Liver (tissue), 9 donors: ENCODE measurements around the gene CFAP206. TPM values are rescaled to one million over a fixed set of nuclear protein-coding genes. Genes with fewer than 3 reads are reported as not detected.

Experiments used
- DNase-seq: peaks from one replicate; pipeline ENCODE4 v3.0.0-alpha.2; 2017; ENCODE audit warnings: low spot score
- H3K27ac ChIP-seq, 2 donors: one replicate each; pipeline ENCODE4 v1.7.0; 2013; ENCODE audit warnings: inconsistent platforms in 2 of 2, low read length in 2 of 2, control low read depth in 1 of 2, low read depth in 1 of 2, mild to moderate bottlenecking in 1 of 2
- H3K27me3 ChIP-seq, 4 donors: one replicate each; pipeline versions ENCODE4 v1.6.1 to v1.7.0; 2013; ENCODE audit warnings: low read length in 3 of 4, inconsistent platforms in 1 of 4, mild to moderate bottlenecking in 1 of 4, moderate library complexity in 1 of 4; ENCODE audit not compliant: control insufficient read depth in 4 of 4, insufficient read depth in 4 of 4
- H3K36me3 ChIP-seq, 4 donors: one replicate each; pipeline versions ENCODE4 v1.6.1 to v1.7.0; 2013; ENCODE audit warnings: low read length in 3 of 4, mild to moderate bottlenecking in 3 of 4, low read depth in 1 of 4, moderate library complexity in 1 of 4; ENCODE audit not compliant: control insufficient read depth in 4 of 4, insufficient read depth in 3 of 4
- H3K4me1 ChIP-seq, 4 donors: one replicate each; pipeline versions ENCODE4 v1.6.1 to v1.7.0; 2013; ENCODE audit warnings: low read length in 3 of 4, mild to moderate bottlenecking in 3 of 4, moderate library complexity in 1 of 4; ENCODE audit not compliant: control insufficient read depth in 4 of 4, insufficient read depth in 4 of 4
- H3K4me3 ChIP-seq, 3 donors: one replicate each; pipeline versions ENCODE4 v1.6.1 to v1.7.0; 2013; ENCODE audit warnings: low read length in 3 of 3, control low read depth in 1 of 3, low read depth in 1 of 3, mild to moderate bottlenecking in 1 of 3
- H3K9ac ChIP-seq, 2 donors: one replicate each; pipeline ENCODE4 v1.7.0; 2013; ENCODE audit warnings: low read length in 2 of 2, mild to moderate bottlenecking in 2 of 2, moderate library complexity in 2 of 2, control low read depth in 1 of 2, low read depth in 1 of 2
- H3K9me3 ChIP-seq, 4 donors: one replicate each; pipeline versions ENCODE4 v1.6.1 to v1.7.0; 2013; ENCODE audit warnings: low read length in 3 of 4; ENCODE audit not compliant: control insufficient read depth in 4 of 4
- ATF3 ChIP-seq: IDR thresholded peaks from 2 replicates; pipeline ENCODE4 v1.6.1; 2016; ENCODE audit warnings: antibody characterized with exemption
- CTCF ChIP-seq: fragments of 150-350 bp; IDR thresholded peaks from 2 replicates; pipeline ENCODE4 v1.5.1; 2017; ENCODE audit warnings: improper control_type of control experiment, low read depth, low read length; ENCODE audit not compliant: missing input control
- EGR1 ChIP-seq, 2 donors: IDR thresholded peaks; 2 replicates each; pipeline ENCODE4 v1.6.1; 2016 to 2018; ENCODE audit warnings: antibody characterized with exemption in 2 of 2, low read depth in 2 of 2
- FOXA1 ChIP-seq: IDR thresholded peaks from 2 replicates; pipeline ENCODE4 v1.6.1; 2016; ENCODE audit warnings: antibody characterized with exemption
- FOXA2 ChIP-seq: IDR thresholded peaks from 2 replicates; pipeline ENCODE4 v1.6.1; 2016; ENCODE audit warnings: antibody characterized with exemption
- GABPA ChIP-seq, 2 donors: IDR thresholded peaks in 1 of 2; conservative IDR thresholded peaks in 1 of 2; 2 replicates each; pipeline ENCODE4 v1.6.1; 2016; ENCODE audit warnings: antibody characterized with exemption in 2 of 2, mild to moderate bottlenecking in 1 of 2, moderate library complexity in 1 of 2
- HNF4A ChIP-seq, 2 donors: conservative IDR thresholded peaks; 2 replicates each; pipeline ENCODE4 v1.6.1; 2016; ENCODE audit warnings: antibody characterized with exemption in 2 of 2, mild to moderate bottlenecking in 2 of 2
- HNF4G ChIP-seq: IDR thresholded peaks from 2 replicates; pipeline ENCODE4 v1.6.1; 2016; ENCODE audit warnings: antibody characterized with exemption
- JUND ChIP-seq, 2 donors: IDR thresholded peaks; 2 replicates each; pipeline ENCODE4 v1.6.1; 2016; ENCODE audit warnings: antibody characterized with exemption in 2 of 2
- RAD21 ChIP-seq, 2 donors: IDR thresholded peaks; 2 replicates each; pipeline ENCODE4 v1.6.1; 2016; ENCODE audit warnings: antibody characterized with exemption in 2 of 2, mild to moderate bottlenecking in 2 of 2
- REST ChIP-seq: IDR thresholded peaks from 2 replicates; pipeline ENCODE4 v1.6.1; 2016; ENCODE audit warnings: antibody characterized with exemption, mild to moderate bottlenecking
- RXRA ChIP-seq, 2 donors: IDR thresholded peaks; 2 replicates each; pipeline ENCODE4 v1.6.1; 2017 to 2018; ENCODE audit warnings: antibody characterized with exemption in 2 of 2, mild to moderate bottlenecking in 1 of 2
- TAF1 ChIP-seq: conservative IDR thresholded peaks from 2 replicates; pipeline ENCODE4 v1.6.1; 2016; ENCODE audit warnings: antibody characterized with exemption, mild to moderate bottlenecking
- ZBTB33 ChIP-seq: IDR thresholded peaks from 2 replicates; pipeline ENCODE4 v1.6.1; 2016; ENCODE audit warnings: antibody characterized with exemption
- WGBS: extraction: QIAGEN DNeasy Blood & Tissue Kit; methylation state at CpG from one replicate; pipeline ENCODE4 v1.1.7; 2013; 5-methylcytosine and 5-hydroxymethylcytosine counted together
- polyA plus RNA-seq, 2 donors: library from polyadenylated mRNA; stranded (reverse) in 1 of 2; unstranded in 1 of 2; fragments of 200-250 nt in 1 of 2; fragments of >200 nt in 1 of 2; fragmentation: Nextera tagmentation in 1 of 2; extraction: Ambion mirVana in 1 of 2; gene quantifications; one replicate each; pipeline versions ENCODE4 v1.2.1 to v1.2.3, GENCODE V29; 2013 to 2015
- total RNA-seq, 2 donors: library from RNA; depleted of rRNA; stranded (reverse); fragments of >200 nt; gene quantifications; one replicate each; pipeline ENCODE4 v1.2.3, GENCODE V29; 2014
- donor health status: healthy.
- donor health status: healthy.
- donor health status: healthy.
- donor health status: healthy.
- donor health status: healthy.

The CFAP206 gene
- total and polyA plus RNA-seq, 4 donors, result 0.08 to 0.42 (median 0.11) TPM; not detected in 1

GRCh38 chr6:87384038-87384437 is 23.7 kb upstream of the CFAP206 start:
- Histone ChIP-seq H3K9me3 (no peaks in the 10 kb centered on the region), H3K4me1 (no peaks in the 10 kb centered on the region), H3K27me3 (no peaks in the 10 kb centered on the region), H3K27ac (no peak overlapping the region), H3K4me3 (no peak overlapping the region), H3K36me3 (no peaks in the 10 kb centered on the region), H3K9ac (no peak overlapping the region)
- no peak for DNase-seq
- TF ChIP-seq ATF3, result no peak
- no peak for TF ChIP-seq FOXA1
- no peak for TF ChIP-seq ZBTB33
- TF ChIP-seq RAD21 (IDR thresholded peaks at IDR 0.05), result no peak
- TF ChIP-seq JUND (IDR thresholded peaks at IDR 0.05), result no peak
- TF ChIP-seq CTCF, result no peak
- TF ChIP-seq HNF4G, result no peak
- no peak for TF ChIP-seq GABPA (IDR thresholded peaks at IDR 0.05 in 1 of 2, conservative IDR thresholded peaks at IDR 0.05 in 1 of 2)
- TF ChIP-seq FOXA2, result no peak
- no peak for TF ChIP-seq EGR1 (IDR thresholded peaks at IDR 0.05; ENCODE audit: low read depth in 2 of 2)
- no peak for TF ChIP-seq REST
- TF ChIP-seq TAF1, result no peak
- no peak for TF ChIP-seq HNF4A (conservative IDR thresholded peaks at IDR 0.05)
- TF ChIP-seq RXRA (IDR thresholded peaks at IDR 0.05), result no peak
- WGBS, result 34% methylated on average over 1 of the region's 1 CpG

GRCh38 chr6:87384449-87384848 is 23.3 kb upstream of the CFAP206 start:
- no peaks in the 10 kb centered on the region for H3K9me3 ChIP-seq
- no peak for TF ChIP-seq RAD21 (IDR thresholded peaks at IDR 0.05)
- no peak for TF ChIP-seq FOXA2
- H3K4me3 ChIP-seq, result no peak overlapping the region
- H3K27ac ChIP-seq, result no peak overlapping the region
- H3K4me1 ChIP-seq, result no peaks in the 10 kb centered on the region
- WGBS, result 92% methylated on average over 3 of the region's 3 CpGs
- DNase-seq, result no peak
- H3K27me3 ChIP-seq, result no peaks in the 10 kb centered on the region
- no peaks in the 10 kb centered on the region for H3K36me3 ChIP-seq
- H3K9ac ChIP-seq, result no peak overlapping the region
